SU-DHL-6 (cell line): ENCODE data around the gene GRIK2.
"Not testable (repeated sequence)": the region's sequence is repeated elsewhere in the genome, so short reads cannot be mapped to it uniquely, and the experiment has no call there.

Source experiments
- H2AFZ ChIP-seq: fragments of 200-600 bp; sonication (generic); 2 replicates; pipeline ENCODE4 v1.6.1; 2014; ENCODE audit warnings: low read depth, mild to moderate bottlenecking, moderate library complexity, mixed read lengths, antibody characterized with exemption, low read length; ENCODE audit not compliant: severe bottlenecking
- H3F3A ChIP-seq: fragments of 200-600 bp; shearing (Covaris generic); 2 replicates; pipeline ENCODE4 v1.6.0; 2016; ENCODE audit warnings: antibody characterized with exemption, mild to moderate bottlenecking; ENCODE audit not compliant: insufficient read depth
- H3K27ac ChIP-seq: fragments of 200-600 bp; sonication (generic); 2 replicates; pipeline ENCODE4 v1.5.1; 2016; ENCODE audit warnings: low read depth, mild to moderate bottlenecking, low read length, moderate library complexity, mixed read lengths
- H3K27me3 ChIP-seq: fragments of 200-600 bp; sonication (generic), shearing (Covaris generic); 2 replicates; pipeline ENCODE4 v1.6.0; 2014; ENCODE audit warnings: mild to moderate bottlenecking, low read length
- H3K36me3 ChIP-seq: fragments of 200-600 bp; sonication (generic); 2 replicates; pipeline ENCODE4 v1.6.1; 2014; ENCODE audit warnings: mild to moderate bottlenecking, low read length, mixed read lengths
- H3K4me2 ChIP-seq: fragments of 300-600, 200-600 bp; shearing (Covaris generic), sonication (generic); 2 replicates; pipeline ENCODE4 v1.6.0; 2014; ENCODE audit warnings: low read length, low read depth, mild to moderate bottlenecking; ENCODE audit not compliant: poor library complexity, severe bottlenecking
- H3K4me3 ChIP-seq: fragments of 200-600 bp; sonication (generic); 2 replicates; pipeline ENCODE4 v1.5.1; 2014; ENCODE audit warnings: antibody characterized with exemption, low read length, mild to moderate bottlenecking, mixed read lengths; ENCODE audit not compliant: insufficient read depth, poor library complexity, severe bottlenecking
- H3K79me2 ChIP-seq: fragments of 200-600 bp; sonication (generic); 2 replicates; pipeline ENCODE4 v1.6.1; 2014; ENCODE audit warnings: mild to moderate bottlenecking, low read length, moderate library complexity; ENCODE audit not compliant: insufficient read depth
- H3K9ac ChIP-seq: fragments of 200-600 bp; sonication (generic); 2 replicates; pipeline ENCODE4 v1.7.0; 2014; ENCODE audit warnings: mild to moderate bottlenecking, low read length
- H3K9me2 ChIP-seq: fragments of 200-600 bp; sonication (generic); replicated peaks from 2 replicates; pipeline ENCODE4 v1.6.1; 2014; ENCODE audit warnings: low read length; ENCODE audit not compliant: insufficient read depth
- H3K9me3 ChIP-seq: fragments of 200-600 bp; sonication (generic); 2 replicates; pipeline ENCODE4 v1.6.1; 2014; ENCODE audit warnings: low read length, mixed read lengths; ENCODE audit not compliant: insufficient read depth
- H4K20me1 ChIP-seq: fragments of 200-600 bp; sonication (generic); 2 replicates; pipeline ENCODE4 v1.6.1; 2014; ENCODE audit warnings: low read depth, mild to moderate bottlenecking, antibody characterized with exemption, low read length, moderate library complexity, mixed read lengths
- CTCF ChIP-seq: fragments of 200-600 bp; sonication (generic); IDR thresholded peaks from one replicate; pipeline ENCODE4 v1.5.1; 2017; ENCODE audit warnings: antibody characterized with exemption, mild to moderate bottlenecking, low read length, moderate library complexity; ENCODE audit not compliant: insufficient read depth, poor library complexity, severe bottlenecking
- EZH2phosphoT487 ChIP-seq: fragments of 200-600 bp; sonication (generic), shearing (Covaris generic); conservative IDR thresholded peaks from 2 replicates; pipeline ENCODE4 v1.6.1; 2018; ENCODE audit warnings: mild to moderate bottlenecking, antibody characterized with exemption, low read length, moderate library complexity, mixed read lengths

The GRIK2 gene

GRCh38 chr6:101393251-101393828 lies at the start of gene GRIK2:
TSS of gene GRIK2 (plus strand) at chr6:101393708.
- H2AFZ ChIP-seq = no peak within 1 kb of the TSS
- H3F3A ChIP-seq = no peaks in the 10 kb centered on the region
- no peaks in the 10 kb centered on the region for H3K36me3 ChIP-seq
- H3K27ac ChIP-seq = no peak within 1 kb of the TSS
- no peaks in the 10 kb centered on the region for H3K27me3 ChIP-seq
- H3K9ac ChIP-seq = no peak within 1 kb of the TSS
- TF ChIP-seq EZH2phosphoT487 = no peak
- no peak for TF ChIP-seq CTCF
- no peak within 1 kb of the TSS for H3K4me2 ChIP-seq
- no peak within 1 kb of the TSS for H3K4me3 ChIP-seq
- no peaks in the 10 kb centered on the region for H3K9me2 ChIP-seq
- H3K9me3 ChIP-seq = no peaks in the 10 kb centered on the region
- no peaks in the 10 kb centered on the region for H3K79me2 ChIP-seq
- no peaks in the 10 kb centered on the region for H4K20me1 ChIP-seq

GRCh38 chr6:101344885-101345284 lies 48.6 kb upstream of the GRIK2 start:
- no peaks in the 10 kb centered on the region for H3K79me2 ChIP-seq
- H3K4me3 ChIP-seq = no peak overlapping the region
- H3K27ac ChIP-seq = no peak overlapping the region
- no peaks in the 10 kb centered on the region for H3K36me3 ChIP-seq
- no peak overlapping the region for H2AFZ ChIP-seq
- H4K20me1 ChIP-seq = no peaks in the 10 kb centered on the region
- no peaks in the 10 kb centered on the region for H3K9me3 ChIP-seq
- no peak overlapping the region for H3K4me2 ChIP-seq
- no peak for TF ChIP-seq EZH2phosphoT487
- no peak for TF ChIP-seq CTCF
- no peaks in the 10 kb centered on the region for H3K9me2 ChIP-seq
- H3F3A ChIP-seq = no peaks in the 10 kb centered on the region
- no peaks in the 10 kb centered on the region for H3K27me3 ChIP-seq
- no peak overlapping the region for H3K9ac ChIP-seq

GRCh38 chr6:101348816-101349215 lies 44.7 kb upstream of the GRIK2 start:
- H3K4me3 ChIP-seq = no peak overlapping the region
- no peaks in the 10 kb centered on the region for H3K36me3 ChIP-seq
- H3K79me2 ChIP-seq = no peaks in the 10 kb centered on the region
- H3K4me2 ChIP-seq = no peak overlapping the region
- H2AFZ ChIP-seq = no peak overlapping the region
- no peaks in the 10 kb centered on the region for H3K9me2 ChIP-seq
- H3K9me3 ChIP-seq = no peaks in the 10 kb centered on the region
- H3F3A ChIP-seq = no peaks in the 10 kb centered on the region
- H3K27ac ChIP-seq = no peak overlapping the region
- H3K27me3 ChIP-seq = no peaks in the 10 kb centered on the region
- TF ChIP-seq CTCF = no peak
- TF ChIP-seq EZH2phosphoT487 = no peak
- no peak overlapping the region for H3K9ac ChIP-seq
- no peaks in the 10 kb centered on the region for H4K20me1 ChIP-seq

GRCh38 chr6:101350631-101351030 lies 42.9 kb upstream of the GRIK2 start:
- H3K79me2 ChIP-seq, H3K27me3 ChIP-seq, H3K9me2 ChIP-seq, H3K9ac ChIP-seq, H3K36me3 ChIP-seq, H2AFZ ChIP-seq, H3K9me3 ChIP-seq, H3F3A ChIP-seq, H3K4me3 ChIP-seq, H3K27ac ChIP-seq, H4K20me1 ChIP-seq, H3K4me2 ChIP-seq: not testable (repeated sequence)
